Adipose tissue (tissue), 3 donors: ENCODE measurements around the gene ALG1. TPM values are rescaled to one million over a fixed set of nuclear protein-coding genes. Genes with fewer than 3 reads are reported as not detected.
"Not testable (repeated sequence)": the region's sequence is repeated elsewhere in the genome, so short reads cannot be mapped to it uniquely, and the experiment has no call there.

ENCODE experiments used
- H3K27ac ChIP-seq: one replicate; pipeline ENCODE4 v1.5.1; 2013; ENCODE audit warnings: low read depth, low read length
- WGBS, 3 donors: extraction: QIAGEN DNeasy Blood & Tissue Kit; methylation state at CpG; one replicate each; pipeline ENCODE4 v1.1.7; 2013; 5-methylcytosine and 5-hydroxymethylcytosine counted together
- polyA plus RNA-seq, 3 donors: library from polyadenylated mRNA; stranded (reverse); fragments of 200-250 nt; gene quantifications; one replicate each; pipeline ENCODE4 v1.2.3, GENCODE V29; 2013
- donor health status: healthy with polysubstance abuse.
- donor health status: Bipolar disorder and iron deficiency.
- donor health status: healthy.

The ALG1 gene
- polyA plus RNA-seq, 3 donors = 8.8 to 18.3 (median 15.7) TPM

DNA sequence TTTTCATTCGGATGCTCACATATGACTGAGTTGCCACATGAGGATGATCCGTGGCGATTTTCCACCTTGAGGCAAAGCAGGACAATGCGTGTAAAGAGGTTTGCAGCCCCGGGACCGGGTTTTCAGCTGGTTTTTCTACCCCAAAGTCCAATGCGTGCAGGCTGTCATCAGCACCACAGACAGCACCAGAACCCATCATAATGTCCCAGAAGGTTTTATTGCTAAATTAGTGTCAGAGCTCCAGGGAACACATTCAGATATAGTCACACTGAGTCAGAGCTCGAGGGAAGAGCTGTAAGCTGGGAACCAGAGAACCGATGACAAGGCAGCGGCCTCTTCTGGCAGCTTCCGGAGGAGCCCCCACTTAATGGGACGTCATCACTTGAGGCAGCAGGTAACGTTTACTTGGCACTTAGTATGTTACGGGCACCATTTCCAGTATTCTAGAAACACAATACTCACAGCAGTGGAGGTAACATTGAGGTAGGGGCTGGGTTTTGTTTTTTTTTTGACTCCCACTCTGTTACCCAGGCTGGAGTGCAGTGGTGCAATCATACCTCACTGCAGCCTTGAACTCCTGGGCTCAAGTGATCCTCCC lies 29.0 kb upstream of the ALG1 start:
- WGBS, 3 donors = 74 to 84% (median 76%) methylated on average over 14 of the region's 14 CpGs
- no peak overlapping the region for H3K27ac ChIP-seq

DNA sequence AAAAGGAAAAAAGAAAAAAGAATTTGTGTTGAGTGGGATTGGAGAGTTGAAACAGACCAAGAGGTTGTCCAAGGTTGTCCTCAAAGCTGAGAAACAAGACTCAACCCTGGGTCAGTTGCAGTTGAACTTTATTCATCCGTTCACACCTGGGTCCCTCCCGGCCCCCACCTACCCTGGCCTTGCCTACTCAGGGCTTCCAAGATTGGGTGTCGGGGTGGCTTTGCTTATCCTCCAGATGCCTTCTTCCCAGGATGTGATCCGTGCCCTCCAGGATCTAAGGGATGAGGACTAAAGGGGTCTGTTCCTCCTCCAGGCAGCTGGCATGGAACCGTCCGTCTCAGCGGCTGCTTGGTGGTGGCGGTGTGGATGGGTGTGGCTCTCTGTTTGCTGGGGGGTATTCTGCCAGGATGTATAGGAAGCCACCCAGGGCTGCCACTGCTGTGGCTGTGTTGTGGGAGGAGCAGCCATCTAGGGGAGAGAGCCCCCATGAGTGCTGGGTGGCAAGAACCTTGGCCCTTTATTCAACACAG lies 27.6 kb upstream of the ALG1 start:
- WGBS, 3 donors = 84 to 94% (median 92%) methylated on average over 8 of the region's 8 CpGs
- H3K27ac ChIP-seq = no peak overlapping the region

DNA sequence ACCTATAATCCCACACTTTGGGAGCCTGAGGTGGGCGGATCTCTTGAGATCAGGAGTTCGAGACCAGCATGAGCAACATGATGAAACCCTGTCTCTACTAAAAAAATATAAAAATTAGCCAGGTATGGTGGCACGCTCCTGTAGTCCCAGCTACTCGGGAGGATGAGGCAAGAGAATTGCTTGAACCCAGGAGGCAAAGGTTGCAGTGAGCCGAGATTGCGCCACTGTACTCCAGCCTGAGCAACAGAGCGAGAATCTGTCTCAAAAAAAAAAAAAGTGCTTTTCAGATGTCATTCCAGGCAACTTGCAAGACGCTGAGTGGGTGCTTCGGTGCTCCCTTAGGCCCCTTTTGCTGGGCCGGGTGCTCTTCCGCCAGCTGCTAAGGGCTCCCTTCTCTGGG lies 27.1 kb upstream of the ALG1 start:
- not testable (repeated sequence) for H3K27ac ChIP-seq
- WGBS, 3 donors = 91 to 96% (median 93%) methylated on average over 11 of the region's 11 CpGs

DNA sequence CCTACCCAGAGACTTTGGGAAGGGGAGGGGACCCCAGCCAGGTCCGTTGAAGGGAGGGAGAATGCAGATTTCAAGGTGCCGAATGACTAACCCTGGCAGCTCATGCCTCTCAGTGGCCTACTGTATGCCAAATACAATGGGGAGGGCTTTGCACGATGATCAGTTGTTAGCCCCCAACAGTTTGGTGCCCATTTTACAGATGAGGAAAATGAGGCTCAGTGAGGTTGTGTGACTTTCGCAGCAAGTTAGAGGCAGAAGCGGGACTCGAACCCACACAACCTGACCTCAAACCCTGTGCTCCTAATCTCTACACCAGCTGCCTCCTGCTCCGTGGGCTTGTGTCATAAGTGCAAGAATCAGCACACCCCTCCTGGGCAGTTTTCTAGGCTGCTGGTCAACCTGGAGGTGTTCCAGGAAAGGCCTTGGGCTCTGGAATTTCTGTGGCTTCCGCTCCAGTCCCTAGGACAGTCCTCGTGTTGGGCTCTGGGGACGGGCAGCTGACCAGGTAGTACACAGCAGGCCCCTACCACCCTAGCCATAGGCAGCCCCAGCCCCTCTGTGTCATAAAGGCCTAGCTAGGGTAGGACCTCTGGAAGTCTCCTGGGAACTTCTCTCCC lies 26.0 kb upstream of the ALG1 start:
- H3K27ac ChIP-seq = no peak overlapping the region
- 86 to 88% (median 87%) methylated on average over 10 of the region's 10 CpGs for WGBS, 3 donors

DNA sequence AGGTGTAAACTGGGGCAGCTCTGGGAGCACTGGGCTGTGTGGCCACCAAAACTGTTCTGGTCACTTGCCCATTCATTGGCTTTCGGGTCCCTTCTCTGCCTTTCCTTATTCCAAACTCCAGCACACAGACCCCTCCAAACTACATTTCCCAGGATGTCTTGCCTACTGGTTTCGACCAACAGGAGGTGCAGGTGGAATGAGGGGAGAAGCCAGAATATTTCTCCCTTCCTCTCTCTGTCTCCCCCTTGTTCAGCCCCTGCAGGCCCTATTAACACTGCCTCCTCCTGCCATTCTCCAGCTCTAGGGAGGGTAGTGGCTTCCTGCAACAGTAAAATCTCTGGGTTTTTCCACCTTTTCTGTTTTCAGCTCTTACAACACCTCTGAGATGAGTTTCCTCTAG lies 24.7 kb upstream of the ALG1 start:
- 75 to 78% (median 76%) methylated on average over 2 of the region's 2 CpGs for WGBS, 3 donors
- H3K27ac ChIP-seq = no peak overlapping the region

DNA sequence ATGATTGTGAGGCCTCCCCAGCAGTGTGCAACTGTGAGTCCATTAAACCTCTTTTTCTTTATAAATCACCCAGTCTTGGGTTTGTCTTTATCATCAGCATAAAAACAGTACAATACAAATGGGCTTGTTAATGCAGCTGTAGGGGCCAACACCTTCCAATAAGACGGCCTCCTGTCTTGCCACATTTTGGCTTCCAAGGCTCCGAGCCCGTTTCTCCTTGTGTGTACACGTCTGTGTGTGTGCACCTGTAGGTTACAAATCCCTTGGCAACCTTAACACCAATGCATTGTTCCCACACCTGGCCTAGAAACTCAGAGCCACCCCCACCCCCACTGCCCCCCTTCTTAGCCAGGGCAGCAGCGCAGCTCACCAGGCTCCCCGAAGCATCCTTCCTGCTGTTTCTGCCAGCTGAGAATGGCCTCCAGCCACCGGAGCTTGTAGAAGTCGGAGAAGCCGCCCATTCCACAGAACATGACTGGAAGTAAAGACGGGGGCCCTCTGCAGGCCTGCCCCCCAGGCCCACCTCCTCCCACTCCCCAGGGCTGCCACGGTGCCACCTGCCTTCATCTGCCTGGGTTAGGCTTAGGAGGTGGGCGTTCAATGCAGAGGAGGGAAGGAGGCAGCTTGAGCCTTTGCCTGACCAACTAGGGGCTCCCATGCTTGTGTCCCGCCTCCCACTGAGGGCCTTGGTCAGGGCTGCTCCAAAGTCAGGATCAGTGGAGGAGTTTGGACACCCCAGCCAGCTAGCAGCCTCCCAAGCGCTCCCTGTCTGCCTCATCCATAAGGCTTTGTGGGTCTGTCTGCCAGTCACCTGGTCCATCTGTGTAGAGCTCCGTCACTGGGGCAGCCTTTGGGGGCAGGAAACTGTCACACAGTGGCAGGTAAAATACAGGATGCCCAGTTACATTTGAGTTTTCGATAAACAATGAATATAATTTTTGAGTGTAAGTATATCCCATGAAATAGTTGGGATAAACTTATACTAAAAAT lies 16.5 kb upstream of the ALG1 start:
- 88 to 91% (median 91%) methylated on average over 15 to 16 of the region's 16 CpGs for WGBS, 3 donors
- no peak overlapping the region for H3K27ac ChIP-seq

DNA sequence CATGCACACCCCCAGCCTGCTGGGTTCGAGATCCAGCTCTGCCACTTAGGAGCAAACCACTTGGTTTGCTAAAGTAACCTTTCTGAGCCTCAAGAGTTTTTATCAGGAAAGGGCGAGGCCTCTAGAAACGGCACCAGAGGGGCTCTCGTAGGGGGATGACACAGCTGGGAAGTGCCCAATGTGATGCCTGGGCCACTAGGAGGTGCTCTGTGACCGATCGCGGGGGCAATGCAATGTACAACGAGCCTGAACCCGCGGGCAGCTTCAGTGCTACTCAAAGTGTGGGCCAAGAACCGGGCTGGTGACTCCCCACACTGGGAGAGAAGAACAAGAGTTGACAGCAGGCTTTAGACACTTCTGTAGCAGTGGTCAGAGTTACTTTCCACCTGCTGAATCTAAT lies 15.3 kb upstream of the ALG1 start:
- no peak overlapping the region for H3K27ac ChIP-seq
- 12 to 30% (median 19%) methylated on average over 11 of the region's 11 CpGs for WGBS, 3 donors

DNA sequence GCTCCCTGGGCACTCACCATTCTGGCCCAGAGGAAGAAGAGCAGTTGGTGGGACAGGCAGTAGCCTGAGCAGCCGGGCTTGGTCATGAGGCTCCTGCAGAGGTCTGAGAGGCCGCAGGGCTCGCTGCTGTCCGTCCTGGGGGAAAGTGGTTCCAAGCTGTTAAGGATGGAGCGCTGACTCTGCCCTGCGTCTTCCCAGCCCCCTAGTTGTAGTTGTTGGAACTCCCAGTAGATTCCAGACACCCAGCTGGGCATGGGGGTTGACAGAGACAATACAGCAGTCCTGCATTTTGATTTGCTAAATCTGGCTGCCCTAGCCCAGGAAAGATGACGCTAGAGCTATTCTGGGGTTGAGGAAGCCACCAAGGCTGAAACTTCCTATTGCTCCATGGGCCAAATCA lies 13.2 kb upstream of the ALG1 start:
- H3K27ac ChIP-seq = no peak overlapping the region
- 53 to 66% (median 58%) methylated on average over 7 of the region's 7 CpGs for WGBS, 3 donors

DNA sequence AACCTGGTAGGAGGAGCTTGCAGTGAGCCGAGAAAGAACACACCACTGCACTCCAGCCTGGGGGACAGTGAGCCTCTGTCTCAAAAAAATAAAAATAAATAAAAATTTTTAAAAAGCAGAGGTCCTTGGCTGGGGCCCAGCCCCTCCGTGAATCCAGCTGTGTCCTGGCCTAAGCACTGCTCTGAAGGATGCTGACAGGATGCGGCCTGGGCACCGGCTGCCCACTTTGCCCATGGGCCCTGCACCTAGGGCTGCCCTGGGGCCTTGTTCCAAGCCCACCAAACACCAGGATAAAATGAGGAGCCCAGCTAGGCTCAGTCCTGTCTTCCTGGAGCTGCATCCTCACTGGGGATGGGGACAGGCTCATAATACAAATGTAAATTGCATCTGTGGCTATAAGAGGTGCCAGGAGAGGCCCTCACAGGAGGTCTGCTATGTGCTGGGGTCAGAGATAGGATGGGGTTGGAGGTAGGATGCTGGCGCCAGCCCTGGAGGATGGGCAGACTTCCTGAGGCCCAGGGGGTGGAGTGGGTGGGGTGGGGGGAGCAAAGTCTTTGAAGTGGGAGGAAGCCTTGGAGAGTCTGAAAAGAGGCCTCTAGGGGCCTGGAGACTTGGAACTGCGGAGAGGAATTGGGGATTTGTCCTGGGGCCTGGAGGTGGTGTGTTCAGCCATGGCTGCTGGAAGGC lies 12.1 kb upstream of the ALG1 start:
- no peak overlapping the region for H3K27ac ChIP-seq
- WGBS, 3 donors = 75 to 83% (median 77%) methylated on average over 6 of the region's 6 CpGs

DNA sequence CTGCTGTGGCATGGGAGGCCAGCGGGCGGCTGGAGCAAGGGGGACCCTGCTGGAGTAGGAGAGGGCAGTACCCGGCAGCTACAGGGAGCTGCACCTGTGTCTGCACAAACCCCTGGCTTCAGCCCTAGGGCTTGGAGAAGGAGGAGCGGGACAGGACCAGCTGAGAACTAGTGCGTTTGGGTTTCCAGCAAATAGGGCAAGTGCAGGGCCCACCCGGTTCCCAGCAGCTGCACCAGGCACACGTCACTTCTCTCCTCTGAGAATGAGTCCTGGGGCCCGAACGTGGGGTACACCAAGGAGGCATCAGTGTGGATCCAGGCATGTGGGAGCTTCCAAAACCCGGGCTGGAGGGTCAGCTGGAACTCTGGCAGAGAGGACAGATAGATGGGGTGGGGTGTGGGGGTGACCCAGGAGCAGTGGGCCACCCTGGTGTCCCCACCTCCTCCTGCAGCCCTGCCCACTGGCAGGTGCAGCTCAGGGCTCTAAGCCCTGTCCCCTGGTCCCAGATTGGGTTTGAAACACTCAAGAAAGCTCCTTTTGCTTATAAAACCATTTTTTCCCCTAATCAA lies 11.5 kb upstream of the ALG1 start:
- WGBS, 3 donors = 82 to 84% (median 83%) methylated on average over 10 of the region's 10 CpGs

DNA sequence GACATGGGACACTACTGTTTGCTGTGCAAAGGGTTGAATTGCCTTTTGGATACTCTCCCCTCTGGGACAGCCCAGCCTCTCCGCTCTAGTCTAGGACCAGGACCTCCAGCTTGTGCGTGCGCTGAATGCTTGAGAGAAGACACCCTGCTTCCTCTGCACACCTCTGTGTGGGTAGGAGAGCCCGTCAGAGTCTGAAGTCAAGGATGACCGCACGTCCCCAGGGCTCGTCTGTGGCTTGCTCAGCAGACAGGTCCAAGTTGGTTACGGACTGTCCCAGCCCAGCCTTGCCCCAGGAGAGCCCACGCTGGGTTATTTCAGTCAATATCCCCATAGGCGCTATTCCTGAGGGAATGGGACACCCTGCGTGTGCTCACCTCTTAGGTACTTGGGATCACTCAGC lies 9.6 kb upstream of the ALG1 start:
- 85 to 89% (median 88%) methylated on average over 11 of the region's 11 CpGs for WGBS, 3 donors
- H3K27ac ChIP-seq = no peak overlapping the region

More for the DNA sequence above, 11.5 kb upstream of the ALG1 start:
- H3K27ac ChIP-seq = no peak overlapping the region

DNA sequence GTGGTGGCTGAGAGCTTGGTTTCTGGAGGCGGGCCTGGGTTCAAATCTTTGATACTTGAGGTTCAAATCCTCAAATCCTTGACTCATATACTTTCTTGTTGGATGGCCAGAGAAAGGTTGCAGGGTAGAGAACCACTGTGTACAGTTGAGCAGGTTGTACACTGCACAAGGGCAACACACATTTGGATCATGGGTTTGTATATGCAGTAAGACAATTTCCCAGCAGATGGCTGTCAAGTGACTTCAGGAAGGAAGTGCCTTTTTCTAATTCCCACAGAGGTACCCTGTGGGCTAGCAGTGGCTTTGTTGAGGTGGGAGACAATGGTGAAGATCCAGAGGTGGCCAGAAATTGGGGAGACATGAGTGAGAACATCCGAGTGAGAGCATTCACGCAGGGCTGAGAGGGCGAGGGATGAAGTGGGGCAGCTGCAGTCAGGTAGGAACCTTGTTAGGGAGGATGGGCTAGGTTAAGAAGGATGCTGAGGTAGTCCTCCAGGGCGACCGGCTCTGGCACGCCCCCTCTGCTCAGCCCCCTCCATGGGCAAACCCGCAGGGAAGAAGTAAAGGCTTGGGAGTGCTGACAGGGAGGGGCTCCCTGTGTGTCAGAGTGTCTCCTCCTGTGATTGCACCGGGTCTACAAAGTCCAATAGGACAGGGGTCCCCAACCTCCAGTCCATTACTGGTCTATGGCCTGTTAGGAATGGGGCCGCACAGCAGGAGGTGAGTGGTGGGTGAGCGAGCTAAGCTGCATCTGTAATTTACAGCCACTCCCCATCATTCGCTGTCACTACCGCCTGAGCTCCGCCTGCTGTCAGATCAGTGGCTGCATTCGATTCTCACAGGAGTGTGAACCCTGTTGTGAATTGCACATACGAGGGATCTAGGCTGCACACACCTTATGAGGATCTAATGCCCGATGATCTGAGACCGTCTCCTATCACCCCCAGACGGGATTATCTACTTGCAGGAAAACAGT lies 8.6 kb upstream of the ALG1 start:
- no peak overlapping the region for H3K27ac ChIP-seq

DNA sequence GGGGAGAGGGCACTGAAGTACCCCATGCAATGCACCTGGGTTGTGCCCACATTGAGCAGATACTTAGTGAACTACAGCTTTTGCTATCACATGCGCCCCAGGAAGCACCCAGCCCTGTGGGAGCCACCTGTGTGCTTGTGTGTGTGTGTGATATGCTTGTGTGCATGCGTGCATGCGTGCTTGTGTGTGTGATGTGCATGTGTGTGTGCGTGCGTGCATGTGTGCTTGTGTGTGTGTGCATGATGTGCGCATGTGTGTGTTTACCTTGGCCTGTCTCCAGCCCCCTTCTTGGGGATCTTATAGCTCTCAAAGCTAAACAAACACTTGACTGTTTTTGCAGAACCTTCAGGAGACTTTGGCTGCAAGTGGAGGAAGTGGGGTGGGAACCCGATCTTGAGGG lies 6.7 kb upstream of the ALG1 start:
- 29 to 79% (median 64%) methylated on average over 7 of the region's 7 CpGs for WGBS, 3 donors
- H3K27ac ChIP-seq = no peak overlapping the region

More for the DNA sequence above, 8.6 kb upstream of the ALG1 start:
- 72 to 77% (median 73%) methylated on average over 19 of the region's 19 CpGs for WGBS, 3 donors

DNA sequence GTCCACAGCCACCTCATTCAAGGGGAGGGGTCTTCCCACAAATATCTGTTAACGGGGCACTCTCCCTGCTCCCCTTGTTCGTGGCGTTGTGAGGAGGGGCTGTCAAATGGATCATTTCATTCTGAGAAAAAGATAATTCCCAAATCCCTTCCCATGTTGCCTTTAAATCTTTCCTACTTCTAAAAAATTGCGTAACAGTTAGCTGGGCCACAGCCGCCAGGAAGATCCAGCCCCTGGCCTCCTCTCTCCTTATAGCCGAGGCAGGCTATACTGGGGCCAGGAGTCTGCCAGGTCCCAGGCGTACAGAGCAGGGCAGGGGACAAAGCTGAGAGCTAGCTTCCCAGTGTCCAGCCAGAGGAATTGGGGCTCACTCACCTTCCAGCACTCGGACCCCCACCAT lies 6.3 kb upstream of the ALG1 start:
- no peak overlapping the region for H3K27ac ChIP-seq
- WGBS, 3 donors = 32 to 60% (median 54%) methylated on average over 8 of the region's 8 CpGs

DNA sequence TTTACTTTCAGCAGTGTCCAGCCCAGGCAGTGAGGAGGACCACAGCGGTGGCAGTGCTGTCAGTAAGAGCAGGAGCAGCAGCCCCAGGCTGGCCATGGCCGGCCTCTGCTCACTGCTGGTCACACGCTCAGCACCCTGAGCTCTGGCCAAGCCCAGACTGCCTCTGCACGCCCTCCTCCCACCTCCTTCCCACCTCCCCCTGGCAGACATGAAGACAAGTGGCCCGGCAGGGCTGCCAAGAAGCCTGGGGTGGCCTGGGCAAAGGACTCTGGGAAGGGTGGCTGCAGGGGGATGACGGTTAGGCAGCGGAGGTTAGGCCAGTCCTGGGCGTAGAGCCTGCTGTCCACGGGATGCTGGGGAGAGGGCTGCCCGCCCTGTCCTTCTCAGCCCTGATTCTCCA lies 5.8 kb upstream of the ALG1 start, which contains the start of gene C16orf89:
Gene C16orf89 (minus strand): TSS at position 144 of the 400 bp plus-strand sequence. CDS start 48 bp downstream, at position 96.
- no peak within 1 kb of the TSS for H3K27ac ChIP-seq
- 45 to 64% (median 47%) methylated on average over 10 of the region's 10 CpGs for WGBS, 3 donors

DNA sequence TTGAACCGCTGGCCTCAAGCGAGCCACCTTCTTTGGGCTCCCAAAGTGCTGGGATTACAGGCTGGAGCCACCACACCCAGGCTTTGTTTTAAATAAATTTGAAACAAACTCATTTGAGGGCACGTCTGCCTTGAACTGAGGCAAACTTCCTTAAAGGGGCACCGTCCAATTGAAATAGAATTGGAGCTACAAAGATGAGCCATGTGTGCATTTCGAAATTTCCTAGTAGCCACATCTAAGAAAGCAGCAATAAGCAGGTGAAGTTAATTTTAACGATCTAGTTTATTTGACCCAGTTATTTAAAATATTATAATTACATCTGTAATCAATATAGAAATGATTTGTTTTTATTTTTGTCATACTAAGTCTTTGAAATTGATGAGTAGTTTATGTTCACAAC lies 5.1 kb upstream of the ALG1 start:
- 63 to 67% (median 66%) methylated on average over 6 of the region's 6 CpGs for WGBS, 3 donors
- no peak overlapping the region for H3K27ac ChIP-seq

DNA sequence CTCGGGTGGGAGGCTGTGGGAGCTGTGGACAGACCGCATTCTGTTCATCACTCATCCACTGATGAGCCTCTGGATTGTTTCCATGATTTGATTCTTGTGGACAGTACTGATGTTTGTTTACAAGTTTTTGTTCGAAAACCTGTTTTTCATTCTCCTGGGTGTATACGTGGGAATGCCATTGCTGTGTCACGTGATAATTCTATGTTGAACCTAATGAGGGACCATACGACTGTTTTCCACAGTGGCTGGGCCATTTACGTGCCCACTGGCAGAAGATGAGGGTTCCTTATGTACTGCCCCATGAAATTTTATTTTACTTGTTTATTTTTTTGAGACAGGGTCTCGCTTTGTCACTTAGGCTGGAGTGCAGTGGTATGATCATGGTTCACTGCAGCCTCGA lies 2.6 kb upstream of the ALG1 start:
- no peak overlapping the region for H3K27ac ChIP-seq
- WGBS, 3 donors = 80 to 89% (median 85%) methylated on average over 9 of the region's 9 CpGs
